ENCODE measurements around the gene FMOD.

FMOD gene

GRCh38 chr1:203342192-203342940, 8.6 kb downstream of the FMOD start:
- Histone ChIP-seq H3K36me3 (peaks cover 13 to 20% (median 15%) of the 10 kb centered on the region in 3 donors), H3K9me3 (no peaks in the 10 kb centered on the region), H3K27ac (peak overlapping the region; percentile 73 to 90), H3K4me1 (peaks cover 0 to 64% (median 49%) of the 10 kb centered on the region in 4 donors), H3K4me3 (no peak overlapping the region), H3K27me3 (no peaks in the 10 kb centered on the region)
- intact Hi-C loops (cut with DNase I; ENCODE audit: low total_unique reads) = loop anchor here (10.0 kb wide), 1 partner anchor 362 kb away; no protein-coding TSS in a partner anchor
- DNase-seq = peak in 1 of 2 donors; percentile 53
- TF ChIP-seq CTCF (IDR thresholded peaks at IDR 0.05) = peak; percentile 69 to 72

GRCh38 chr1:203340112-203340790, 10.7 kb downstream of the FMOD start:
- TF ChIP-seq CTCF (IDR thresholded peaks at IDR 0.05) = peak; percentile 82 to 95
- peak; percentile 73 to 85 for DNase-seq
- H3K9me3 ChIP-seq = no peaks in the 10 kb centered on the region
- H3K36me3 ChIP-seq = peaks cover 8 to 14% (median 14%) of the 10 kb centered on the region in 3 donors
- no peak overlapping the region for H3K4me3 ChIP-seq
- H3K4me1 ChIP-seq = peaks cover 0 to 60% (median 33%) of the 10 kb centered on the region in 4 donors
- intact Hi-C loops (cut with DNase I; ENCODE audit: low total_unique reads) = loop anchor here (2.0 to 10.0 kb wide), 3 partner anchors 101 to 365 kb away; no protein-coding TSS in a partner anchor
- no peaks in the 10 kb centered on the region for H3K27me3 ChIP-seq
- peak overlapping the region; percentile 36 to 90 for H3K27ac ChIP-seq

- H3K4me1 ChIP-seq = peaks cover 0 to 43% (median 17%) of the 10 kb centered on the region in 4 donors
- intact Hi-C loops (cut with DNase I; ENCODE audit: low total_unique reads) = loop anchor here (2.0 kb wide), 1 partner anchor 66 kb away; no protein-coding TSS in a partner anchor
- TF ChIP-seq CTCF (IDR thresholded peaks at IDR 0.05) = peak; percentile 82 to 87
- H3K36me3 ChIP-seq = peaks cover 8 to 14% (median 14%) of the 10 kb centered on the region in 3 donors
- DNase-seq = peak in 1 of 2 donors; percentile 61
- peak overlapping the region in 1 of 2 donors; percentile 38 for H3K27ac ChIP-seq
- H3K27me3 ChIP-seq = no peaks in the 10 kb centered on the region
- no peak overlapping the region for H3K4me3 ChIP-seq
- H3K9me3 ChIP-seq = no peaks in the 10 kb centered on the region
These were observed 12.4 kb downstream of the FMOD start for GRCh38 chr1:203338335-203339036.

- peaks cover 0 to 25% (median 4%) of the 10 kb centered on the region in 4 donors for H3K4me1 ChIP-seq
- no peak for DNase-seq
- no peaks in the 10 kb centered on the region for H3K27me3 ChIP-seq
- peaks cover 0 to 8% (median 7%) of the 10 kb centered on the region in 3 donors for H3K36me3 ChIP-seq
- intact Hi-C loops (cut with DNase I; ENCODE audit: low total_unique reads) = no loop called here
- H3K27ac ChIP-seq = peak overlapping the region in 1 of 2 donors; percentile 19
- no peak overlapping the region for H3K4me3 ChIP-seq
- no peak for TF ChIP-seq CTCF (IDR thresholded peaks at IDR 0.05)
- no peaks in the 10 kb centered on the region for H3K9me3 ChIP-seq
These were observed 14.8 kb downstream of the FMOD start for GRCh38 chr1:203336097-203336496.

- TF ChIP-seq CTCF (IDR thresholded peaks at IDR 0.05) = no peak
- no peak for DNase-seq
- no peaks in the 10 kb centered on the region for H3K27me3 ChIP-seq
- peaks cover 0 to 2% (median 1%) of the 10 kb centered on the region in 3 donors for H3K36me3 ChIP-seq
- H3K9me3 ChIP-seq = no peaks in the 10 kb centered on the region
- H3K27ac ChIP-seq = peak overlapping the region in 1 of 2 donors; percentile 19
- intact Hi-C loops (cut with DNase I; ENCODE audit: low total_unique reads) = no loop called here
- H3K4me3 ChIP-seq = no peak overlapping the region
- H3K4me1 ChIP-seq = peaks cover 0 to 20% (median 4%) of the 10 kb centered on the region in 4 donors
These were observed 15.4 kb downstream of the FMOD start for GRCh38 chr1:203335503-203335902.

Data from tibial artery (tissue), 4 donors.